Measurements from ENCODE around the gene CBX4. TPM values are rescaled to one million over a fixed set of nuclear protein-coding genes. Genes with fewer than 3 reads are reported as not detected.
A peak's percentile ranks its signal among the peaks of the same experiment; 100 is the strongest.

CBX4 gene
- total RNA-seq, 1 experiment from 2014 or later, result 3.3 TPM

- TF ChIP-seq ZNF121 (CRISPR knock-in tag; IDR thresholded peaks at IDR 0.05) (no peak), E2F5 (CRISPR knock-in tag; IDR thresholded peaks at IDR 0.05) (no peak), FOXK1 (CRISPR knock-in tag; IDR thresholded peaks at IDR 0.05) (no peak)
Measured at GRCh38 chr17:79832218-79833109, 6.8 kb downstream of the CBX4 start (continued).

GRCh38 chr17:79831265-79832217 lies 7.7 kb downstream of the CBX4 start:
- Mint-ChIP-seq H3K27me3 (ENCODE audit: low read depth) (peaks cover 98% of the 10 kb centered on the region), H3K4me3 (peak overlapping the region; percentile 55)
- POLR2A ChIA-PET, result interaction anchor here (1.2 to 3.0 kb wide), 2 partner anchors 16 to 35 kb away, joined by 5 to 11 read pairs; partner anchors contain the start of gene CBX8

GRCh38 chr17:79830763-79831264 lies 8.4 kb downstream of the CBX4 start:
- ChIA-PET POLR2A (interaction anchor here (1.1 kb wide), 1 partner anchor 16 kb away, joined by 3 read pairs; no protein-coding TSS in a partner anchor), CTCF (interaction anchor here (1.1 to 10.3 kb wide), 6 partner anchors 10 to 120 kb away, joined by 3 to 464 read pairs (median 8); partner anchors contain the start of gene CBX4)

More at GRCh38 chr17:79831265-79832217, 7.7 kb downstream of the CBX4 start:
- Mint-ChIP-seq H3K9me3 (no peaks in the 10 kb centered on the region), H3K36me3 (no peaks in the 10 kb centered on the region; the same call in 1 of the 2 replicates), H3K4me1 (peaks cover 36% of the 10 kb centered on the region), H3K27ac (no peak overlapping the region)
- ATAC-seq (no peak), DNase-seq (ENCODE audit: low spot score) (peak; percentile 49)
- TF ChIP-seq, protein P1, sequence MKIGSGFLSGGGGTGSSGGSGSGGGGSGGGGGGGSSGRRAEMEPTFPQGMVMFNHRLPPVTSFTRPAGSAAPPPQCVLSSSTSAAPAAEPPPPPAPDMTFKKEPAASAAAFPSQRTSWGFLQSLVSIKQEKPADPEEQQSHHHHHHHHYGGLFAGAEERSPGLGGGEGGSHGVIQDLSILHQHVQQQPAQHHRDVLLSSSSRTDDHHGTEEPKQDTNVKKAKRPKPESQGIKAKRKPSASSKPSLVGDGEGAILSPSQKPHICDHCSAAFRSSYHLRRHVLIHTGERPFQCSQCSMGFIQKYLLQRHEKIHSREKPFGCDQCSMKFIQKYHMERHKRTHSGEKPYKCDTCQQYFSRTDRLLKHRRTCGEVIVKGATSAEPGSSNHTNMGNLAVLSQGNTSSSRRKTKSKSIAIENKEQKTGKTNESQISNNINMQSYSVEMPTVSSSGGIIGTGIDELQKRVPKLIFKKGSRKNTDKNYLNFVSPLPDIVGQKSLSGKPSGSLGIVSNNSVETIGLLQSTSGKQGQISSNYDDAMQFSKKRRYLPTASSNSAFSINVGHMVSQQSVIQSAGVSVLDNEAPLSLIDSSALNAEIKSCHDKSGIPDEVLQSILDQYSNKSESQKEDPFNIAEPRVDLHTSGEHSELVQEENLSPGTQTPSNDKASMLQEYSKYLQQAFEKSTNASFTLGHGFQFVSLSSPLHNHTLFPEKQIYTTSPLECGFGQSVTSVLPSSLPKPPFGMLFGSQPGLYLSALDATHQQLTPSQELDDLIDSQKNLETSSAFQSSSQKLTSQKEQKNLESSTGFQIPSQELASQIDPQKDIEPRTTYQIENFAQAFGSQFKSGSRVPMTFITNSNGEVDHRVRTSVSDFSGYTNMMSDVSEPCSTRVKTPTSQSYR (CRISPR knock-in tag; IDR thresholded peaks at IDR 0.05), result no peak
- no peak for TF ChIP-seq ETV6 (CRISPR knock-in tag; IDR thresholded peaks at IDR 0.05)
- no peak for TF ChIP-seq ZSCAN18 (CRISPR knock-in tag; IDR thresholded peaks at IDR 0.05)
- CTCF ChIA-PET, result interaction anchor here (0.7 to 10.3 kb wide), 13 partner anchors 9 to 120 kb away, joined by 3 to 464 read pairs (median 5); partner anchors contain the start of genes CBX2 and CBX4

More at GRCh38 chr17:79830763-79831264, 8.4 kb downstream of the CBX4 start:
- TF ChIP-seq, protein P2, sequence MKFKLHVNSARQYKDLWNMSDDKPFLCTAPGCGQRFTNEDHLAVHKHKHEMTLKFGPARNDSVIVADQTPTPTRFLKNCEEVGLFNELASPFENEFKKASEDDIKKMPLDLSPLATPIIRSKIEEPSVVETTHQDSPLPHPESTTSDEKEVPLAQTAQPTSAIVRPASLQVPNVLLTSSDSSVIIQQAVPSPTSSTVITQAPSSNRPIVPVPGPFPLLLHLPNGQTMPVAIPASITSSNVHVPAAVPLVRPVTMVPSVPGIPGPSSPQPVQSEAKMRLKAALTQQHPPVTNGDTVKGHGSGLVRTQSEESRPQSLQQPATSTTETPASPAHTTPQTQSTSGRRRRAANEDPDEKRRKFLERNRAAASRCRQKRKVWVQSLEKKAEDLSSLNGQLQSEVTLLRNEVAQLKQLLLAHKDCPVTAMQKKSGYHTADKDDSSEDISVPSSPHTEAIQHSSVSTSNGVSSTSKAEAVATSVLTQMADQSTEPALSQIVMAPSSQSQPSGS (CRISPR knock-in tag; IDR thresholded peaks at IDR 0.05; ENCODE audit: borderline replicate concordance, low read depth), result no peak
- TF ChIP-seq ETV6 (CRISPR knock-in tag; IDR thresholded peaks at IDR 0.05) (no peak), AR (CRISPR knock-in tag; IDR thresholded peaks at IDR 0.05) (no peak), FOXK1 (CRISPR knock-in tag; IDR thresholded peaks at IDR 0.05) (no peak), HMGXB4 (CRISPR knock-in tag; IDR thresholded peaks at IDR 0.05) (no peak), ZSCAN18 (CRISPR knock-in tag; IDR thresholded peaks at IDR 0.05) (no peak)
- no peak for ATAC-seq
- peaks cover 99% of the 10 kb centered on the region for H3K27me3 Mint-ChIP-seq (ENCODE audit: low read depth)
- no peak overlapping the region for H3K4me3 Mint-ChIP-seq
- DNase-seq (ENCODE audit: low spot score), result no peak
- H3K4me1 Mint-ChIP-seq, result peaks cover 36% of the 10 kb centered on the region
- no peak overlapping the region for H3K27ac Mint-ChIP-seq
- no peaks in the 10 kb centered on the region; the same call in 1 of the 2 replicates for H3K36me3 Mint-ChIP-seq
- H3K9me3 Mint-ChIP-seq, result no peaks in the 10 kb centered on the region

Measured in WTC11 (cell line).